ENCODE data around the gene KCNAB1. TPM values are rescaled to one million over a fixed set of nuclear protein-coding genes. Genes with fewer than 3 reads are reported as not detected.

The KCNAB1 gene
- total RNA-seq, 1 experiment from 2014 or later, result 1.0 TPM

DNA sequence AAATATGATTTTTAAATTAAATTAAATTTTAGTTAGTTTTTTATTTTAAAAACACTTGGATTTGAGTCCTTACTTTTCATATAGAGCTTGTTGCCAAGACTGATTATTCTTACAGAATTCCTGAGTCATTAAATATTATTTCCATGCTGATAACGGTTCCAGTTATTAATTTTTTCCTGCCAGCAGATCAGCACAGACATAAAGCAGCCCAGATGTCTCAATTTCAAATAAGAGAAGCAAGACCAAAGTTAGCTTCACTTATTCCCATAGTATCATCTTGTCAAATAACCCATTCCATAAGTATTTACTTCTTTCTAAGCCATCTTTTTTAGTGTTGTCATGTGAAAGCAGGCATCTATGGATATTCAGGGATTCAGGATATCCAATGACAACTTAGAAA lies 359.2 kb downstream of the KCNAB1 start:
- Mint-ChIP-seq H3K4me1 (peaks cover 6% of the 10 kb centered on the region), H3K27me3 (ENCODE audit: low read depth) (no peaks in the 10 kb centered on the region), H3K36me3 (no peaks in the 10 kb centered on the region), H3K9me3 (no peaks in the 10 kb centered on the region), H3K4me3 (no peak overlapping the region), H3K27ac (no peak overlapping the region)
- TF ChIP-seq KAT7 (CRISPR knock-in tag; IDR thresholded peaks at IDR 0.05; ENCODE audit: borderline replicate concordance), result no peak
- TF ChIP-seq, protein P1, sequence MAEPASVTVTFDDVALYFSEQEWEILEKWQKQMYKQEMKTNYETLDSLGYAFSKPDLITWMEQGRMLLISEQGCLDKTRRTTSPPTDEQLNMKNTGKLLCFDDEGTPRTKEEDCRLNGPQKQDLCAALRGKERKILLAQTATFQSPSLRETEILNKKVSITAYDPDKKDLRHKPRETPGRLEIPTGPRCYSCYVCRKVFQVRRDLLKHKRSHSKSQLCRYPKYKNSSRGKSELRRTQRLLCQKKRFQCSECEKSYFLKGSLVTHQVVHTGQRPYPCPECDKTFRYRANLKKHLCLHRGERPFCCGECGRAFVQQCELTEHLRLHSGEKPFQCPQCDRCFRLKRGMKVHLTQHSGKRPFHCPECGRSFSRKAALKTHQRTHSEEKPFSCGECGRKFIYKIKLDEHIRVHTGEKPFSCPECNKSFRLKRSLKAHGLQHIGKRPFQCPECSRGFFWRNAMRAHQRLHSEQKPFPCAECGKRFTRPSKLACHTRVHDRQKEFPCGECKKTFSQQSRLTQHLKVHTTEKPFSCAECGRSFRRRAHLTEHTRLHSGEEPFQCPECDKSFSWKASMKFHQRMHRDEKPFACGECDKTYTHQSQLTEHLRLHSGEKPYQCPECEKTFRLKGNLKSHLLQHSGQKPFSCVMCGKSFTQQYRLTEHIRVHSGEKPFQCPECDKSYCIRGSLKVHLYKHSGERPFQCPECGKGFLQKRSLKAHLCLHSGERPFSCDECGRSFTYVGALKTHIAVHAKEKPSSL (CRISPR knock-in tag; conservative IDR thresholded peaks at IDR 0.05), result no peak
- no peak for TF ChIP-seq FOXK1 (CRISPR knock-in tag; IDR thresholded peaks at IDR 0.05)
- TF ChIP-seq ZSCAN18 (CRISPR knock-in tag; IDR thresholded peaks at IDR 0.05), result no peak
- TF ChIP-seq, protein P2, sequence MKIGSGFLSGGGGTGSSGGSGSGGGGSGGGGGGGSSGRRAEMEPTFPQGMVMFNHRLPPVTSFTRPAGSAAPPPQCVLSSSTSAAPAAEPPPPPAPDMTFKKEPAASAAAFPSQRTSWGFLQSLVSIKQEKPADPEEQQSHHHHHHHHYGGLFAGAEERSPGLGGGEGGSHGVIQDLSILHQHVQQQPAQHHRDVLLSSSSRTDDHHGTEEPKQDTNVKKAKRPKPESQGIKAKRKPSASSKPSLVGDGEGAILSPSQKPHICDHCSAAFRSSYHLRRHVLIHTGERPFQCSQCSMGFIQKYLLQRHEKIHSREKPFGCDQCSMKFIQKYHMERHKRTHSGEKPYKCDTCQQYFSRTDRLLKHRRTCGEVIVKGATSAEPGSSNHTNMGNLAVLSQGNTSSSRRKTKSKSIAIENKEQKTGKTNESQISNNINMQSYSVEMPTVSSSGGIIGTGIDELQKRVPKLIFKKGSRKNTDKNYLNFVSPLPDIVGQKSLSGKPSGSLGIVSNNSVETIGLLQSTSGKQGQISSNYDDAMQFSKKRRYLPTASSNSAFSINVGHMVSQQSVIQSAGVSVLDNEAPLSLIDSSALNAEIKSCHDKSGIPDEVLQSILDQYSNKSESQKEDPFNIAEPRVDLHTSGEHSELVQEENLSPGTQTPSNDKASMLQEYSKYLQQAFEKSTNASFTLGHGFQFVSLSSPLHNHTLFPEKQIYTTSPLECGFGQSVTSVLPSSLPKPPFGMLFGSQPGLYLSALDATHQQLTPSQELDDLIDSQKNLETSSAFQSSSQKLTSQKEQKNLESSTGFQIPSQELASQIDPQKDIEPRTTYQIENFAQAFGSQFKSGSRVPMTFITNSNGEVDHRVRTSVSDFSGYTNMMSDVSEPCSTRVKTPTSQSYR (CRISPR knock-in tag; IDR thresholded peaks at IDR 0.05), result no peak
- TF ChIP-seq USF1 (CRISPR knock-in tag; IDR thresholded peaks at IDR 0.05), result no peak
- no peak for TF ChIP-seq GTF2I (CRISPR knock-in tag; conservative IDR thresholded peaks at IDR 0.05)
- no peak for TF ChIP-seq ZNF671 (CRISPR knock-in tag; IDR thresholded peaks at IDR 0.05)
- ChIA-PET POLR2A (interaction anchor here (0.6 to 0.7 kb wide), 2 partner anchors 24 to 79 kb away, joined by 3 to 6 read pairs; no protein-coding TSS in a partner anchor), CTCF (interaction anchor here (1.6 kb wide), 1 partner anchor 30 kb away, joined by 4 read pairs; no protein-coding TSS in a partner anchor)
- ATAC-seq (no peak), DNase-seq (ENCODE audit: low spot score) (no peak)

DNA sequence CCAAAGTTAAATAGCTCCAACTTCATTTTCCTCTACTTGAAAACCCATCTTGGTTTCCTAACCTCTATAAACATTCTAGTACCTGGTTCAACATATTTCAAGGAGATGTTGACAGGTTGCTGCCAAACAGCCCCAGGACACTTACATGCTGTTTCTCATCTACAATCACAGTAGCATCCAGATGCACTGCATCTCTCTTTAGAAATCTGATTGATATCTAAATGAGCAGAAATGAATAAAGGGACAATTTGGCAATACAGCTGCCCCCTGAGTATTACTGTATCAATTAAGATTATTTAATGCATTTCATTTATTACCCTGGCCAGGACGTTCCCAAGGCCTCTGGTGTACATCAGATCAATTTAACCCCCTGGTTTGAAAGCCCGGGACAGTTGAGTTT lies 360.6 kb downstream of the KCNAB1 start:
- no peaks in the 10 kb centered on the region for H3K36me3 Mint-ChIP-seq
- ATAC-seq, result no peak
- no peak overlapping the region for H3K4me3 Mint-ChIP-seq
- CTCF ChIA-PET, result no interaction called here
- H3K27me3 Mint-ChIP-seq (ENCODE audit: low read depth), result no peaks in the 10 kb centered on the region
- POLR2A ChIA-PET, result no interaction called here
- no peak for DNase-seq (ENCODE audit: low spot score)
- H3K9me3 Mint-ChIP-seq, result no peaks in the 10 kb centered on the region
- no peak overlapping the region for H3K27ac Mint-ChIP-seq
- peaks cover 4% of the 10 kb centered on the region; the same call in 1 of the 2 replicates for H3K4me1 Mint-ChIP-seq
- TF ChIP-seq ATF6 (CRISPR knock-in tag; IDR thresholded peaks at IDR 0.05) (no peak), CBFB (CRISPR knock-in tag; IDR thresholded peaks at IDR 0.05; ENCODE audit: low read depth) (no peak), ZMAT4 (CRISPR knock-in tag; IDR thresholded peaks at IDR 0.05) (no peak), ZSCAN18 (CRISPR knock-in tag; IDR thresholded peaks at IDR 0.05) (no peak), CTCF (IDR thresholded peaks at IDR 0.05) (no peak), NR3C1 (CRISPR knock-in tag; conservative IDR thresholded peaks at IDR 0.05; ENCODE audit: low read depth) (no peak)
- TF ChIP-seq, protein P3, sequence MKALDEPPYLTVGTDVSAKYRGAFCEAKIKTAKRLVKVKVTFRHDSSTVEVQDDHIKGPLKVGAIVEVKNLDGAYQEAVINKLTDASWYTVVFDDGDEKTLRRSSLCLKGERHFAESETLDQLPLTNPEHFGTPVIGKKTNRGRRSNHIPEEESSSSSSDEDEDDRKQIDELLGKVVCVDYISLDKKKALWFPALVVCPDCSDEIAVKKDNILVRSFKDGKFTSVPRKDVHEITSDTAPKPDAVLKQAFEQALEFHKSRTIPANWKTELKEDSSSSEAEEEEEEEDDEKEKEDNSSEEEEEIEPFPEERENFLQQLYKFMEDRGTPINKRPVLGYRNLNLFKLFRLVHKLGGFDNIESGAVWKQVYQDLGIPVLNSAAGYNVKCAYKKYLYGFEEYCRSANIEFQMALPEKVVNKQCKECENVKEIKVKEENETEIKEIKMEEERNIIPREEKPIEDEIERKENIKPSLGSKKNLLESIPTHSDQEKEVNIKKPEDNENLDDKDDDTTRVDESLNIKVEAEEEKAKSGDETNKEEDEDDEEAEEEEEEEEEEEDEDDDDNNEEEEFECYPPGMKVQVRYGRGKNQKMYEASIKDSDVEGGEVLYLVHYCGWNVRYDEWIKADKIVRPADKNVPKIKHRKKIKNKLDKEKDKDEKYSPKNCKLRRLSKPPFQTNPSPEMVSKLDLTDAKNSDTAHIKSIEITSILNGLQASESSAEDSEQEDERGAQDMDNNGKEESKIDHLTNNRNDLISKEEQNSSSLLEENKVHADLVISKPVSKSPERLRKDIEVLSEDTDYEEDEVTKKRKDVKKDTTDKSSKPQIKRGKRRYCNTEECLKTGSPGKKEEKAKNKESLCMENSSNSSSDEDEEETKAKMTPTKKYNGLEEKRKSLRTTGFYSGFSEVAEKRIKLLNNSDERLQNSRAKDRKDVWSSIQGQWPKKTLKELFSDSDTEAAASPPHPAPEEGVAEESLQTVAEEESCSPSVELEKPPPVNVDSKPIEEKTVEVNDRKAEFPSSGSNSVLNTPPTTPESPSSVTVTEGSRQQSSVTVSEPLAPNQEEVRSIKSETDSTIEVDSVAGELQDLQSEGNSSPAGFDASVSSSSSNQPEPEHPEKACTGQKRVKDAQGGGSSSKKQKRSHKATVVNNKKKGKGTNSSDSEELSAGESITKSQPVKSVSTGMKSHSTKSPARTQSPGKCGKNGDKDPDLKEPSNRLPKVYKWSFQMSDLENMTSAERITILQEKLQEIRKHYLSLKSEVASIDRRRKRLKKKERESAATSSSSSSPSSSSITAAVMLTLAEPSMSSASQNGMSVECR (CRISPR knock-in tag; IDR thresholded peaks at IDR 0.05; ENCODE audit: borderline replicate concordance), result no peak
- TF ChIP-seq, protein P4, sequence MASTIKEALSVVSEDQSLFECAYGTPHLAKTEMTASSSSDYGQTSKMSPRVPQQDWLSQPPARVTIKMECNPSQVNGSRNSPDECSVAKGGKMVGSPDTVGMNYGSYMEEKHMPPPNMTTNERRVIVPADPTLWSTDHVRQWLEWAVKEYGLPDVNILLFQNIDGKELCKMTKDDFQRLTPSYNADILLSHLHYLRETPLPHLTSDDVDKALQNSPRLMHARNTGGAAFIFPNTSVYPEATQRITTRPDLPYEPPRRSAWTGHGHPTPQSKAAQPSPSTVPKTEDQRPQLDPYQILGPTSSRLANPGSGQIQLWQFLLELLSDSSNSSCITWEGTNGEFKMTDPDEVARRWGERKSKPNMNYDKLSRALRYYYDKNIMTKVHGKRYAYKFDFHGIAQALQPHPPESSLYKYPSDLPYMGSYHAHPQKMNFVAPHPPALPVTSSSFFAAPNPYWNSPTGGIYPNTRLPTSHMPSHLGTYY (CRISPR knock-in tag; IDR thresholded peaks at IDR 0.05), result no peak

Data from WTC11 (cell line).